Left lung (tissue), 10 donors: Measurements from ENCODE around the gene BRF1. TPM values are rescaled to one million over a fixed set of nuclear protein-coding genes. Genes with fewer than 3 reads are reported as not detected.
"Not testable (repeated sequence)": the region's sequence is repeated elsewhere in the genome, so short reads cannot be mapped to it uniquely, and the experiment has no call there.

Experiments
- ATAC-seq: fragments of 200-7000 bp; cut with Tn5 transposase; one replicate; pipeline ENCODE4 v1.9.1; 2020; ENCODE audit warnings: moderate library complexity
- DNase-seq, 4 donors: peaks; one replicate each; pipeline ENCODE4 v3.0.0-alpha.2; 2013 to 2020
- H3K27ac ChIP-seq, 2 donors: fragments of 200-600 bp; sonication (generic) in 1 of 2; one replicate each; pipeline versions ENCODE4 v1.5.0 to v1.8.0; 2020 to 2021
- H3K27me3 ChIP-seq, 2 donors: fragments of 200-600 bp; sonication (generic) in 1 of 2; one replicate each; pipeline versions ENCODE4 v1.5.0 to v1.8.0; 2020 to 2021
- H3K36me3 ChIP-seq, 2 donors: fragments of 200-600 bp; sonication (generic) in 1 of 2; one replicate each; pipeline versions ENCODE4 v1.5.0 to v1.8.0; 2020 to 2021
- H3K4me1 ChIP-seq, 2 donors: fragments of 200-600 bp; one replicate each; pipeline ENCODE4 v1.8.0; 2021
- H3K4me3 ChIP-seq, 2 donors: fragments of 200-600 bp; sonication (generic) in 1 of 2; one replicate each; pipeline versions ENCODE4 v1.5.0 to v1.8.0; 2020 to 2021; ENCODE audit warnings: mild to moderate bottlenecking in 1 of 2
- H3K9me3 ChIP-seq, 2 donors: fragments of 200-600 bp; sonication (generic) in 1 of 2; one replicate each; pipeline versions ENCODE4 v1.5.0 to v1.8.0; 2020 to 2021
- CTCF ChIP-seq, 2 donors: fragments of 200-600 bp; sonication (generic) in 1 of 2; IDR thresholded peaks; one replicate each; pipeline versions ENCODE4 v1.5.0 to v1.8.0; 2021; ENCODE audit warnings: antibody characterized with exemption in 2 of 2
- intact Hi-C, 2 donors: fragments of 100-400 bp; cut with DNase I; formaldehyde crosslinking; loops; one replicate each; pipeline versions ENCODE4 v1.11.2 to v1.14.2; 2022
- polyA plus RNA-seq, 6 donors: library from polyadenylated mRNA; unstranded; fragments of 120-200 nt; gene quantifications; one replicate each; pipeline ENCODE4 v1.2.1, GENCODE V29; 2013; ENCODE audit not compliant: insufficient read length in 6 of 6
- total RNA-seq, 2 donors: library from RNA; stranded (reverse); fragmentation: NEBNext Ultra II Directional; extraction: Animal tissue kit (Norgen Biotek cat#: 25700); gene quantifications; one replicate each; pipeline ENCODE4 v1.2.1, GENCODE V29; 2021
- donor health status: DM: no; HTN: yes; CAD: no.
- donor health status: DM: no; HTN: no; CAD: no.

Gene BRF1
- total and polyA plus RNA-seq, 8 donors = 32.7 to 45.1 (median 34.9) TPM

DNA sequence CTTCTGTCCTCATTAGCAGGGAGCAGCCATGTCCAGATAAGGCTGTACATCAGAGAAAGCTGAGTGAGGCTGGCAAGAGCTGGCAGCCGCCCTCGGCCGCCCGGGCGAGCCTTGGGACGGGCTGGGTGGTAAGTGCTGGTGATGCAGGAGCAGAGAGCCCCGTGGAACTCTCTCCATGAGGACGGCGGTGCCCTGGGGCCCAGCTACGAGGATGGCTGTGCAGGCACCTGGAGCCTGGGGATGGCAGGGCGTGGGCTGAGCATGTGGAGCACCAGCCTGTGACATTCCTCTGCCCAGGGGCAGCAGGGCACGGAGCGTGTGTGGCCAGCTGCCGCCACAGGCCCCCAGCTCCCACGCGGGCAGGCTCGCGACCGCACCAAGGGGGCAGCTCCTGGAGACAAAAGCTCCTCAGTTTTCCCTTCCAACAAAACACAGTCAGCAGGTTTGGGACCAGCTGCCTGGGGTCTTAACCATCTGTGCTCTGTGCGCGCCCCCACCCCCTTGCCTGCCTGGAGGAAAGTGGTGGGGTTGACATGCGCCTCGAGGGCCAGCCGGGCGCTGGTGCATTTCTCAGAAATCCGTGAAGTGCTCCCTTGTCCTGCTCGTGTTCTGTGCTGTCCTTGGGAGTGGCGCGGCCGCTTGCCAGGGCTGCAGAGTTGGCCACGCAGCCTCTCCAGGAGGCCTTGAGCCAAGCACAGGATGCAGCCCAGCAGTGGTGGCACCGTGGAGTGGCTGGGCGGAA is 35.1 kb upstream of the BRF1 start:
- no peaks in the 10 kb centered on the region for H3K36me3 ChIP-seq
- peak in 1 of 4 donors; percentile 67 for DNase-seq
- peaks cover 7 to 30% of the 10 kb centered on the region in 2 donors for H3K4me1 ChIP-seq
- ATAC-seq = no peak
- no peak for TF ChIP-seq CTCF (IDR thresholded peaks at IDR 0.05)
- intact Hi-C loops = no loop called here
- no peak overlapping the region for H3K27ac ChIP-seq
- no peaks in the 10 kb centered on the region for H3K27me3 ChIP-seq
- H3K4me3 ChIP-seq = no peak overlapping the region
- no peaks in the 10 kb centered on the region for H3K9me3 ChIP-seq

DNA sequence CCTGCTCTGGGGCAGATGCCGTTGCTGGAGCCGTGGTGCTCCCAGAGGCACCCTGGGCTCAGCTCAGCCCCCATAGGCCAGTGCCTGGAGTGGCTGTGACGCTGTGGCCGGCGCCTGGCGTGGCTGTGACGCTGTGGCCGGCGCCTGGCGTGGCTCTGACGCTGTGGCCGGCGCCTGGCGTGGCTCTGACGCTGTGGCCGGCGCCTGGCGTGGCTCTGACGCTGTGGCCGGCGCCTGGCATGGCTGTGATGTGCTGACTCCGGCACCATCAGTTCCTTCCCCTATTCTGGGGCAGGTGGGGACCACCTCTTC is 34.4 kb upstream of the BRF1 start:
- H3K4me1 ChIP-seq = peaks cover 13 to 32% of the 10 kb centered on the region in 2 donors
- ATAC-seq, DNase-seq, H3K36me3 ChIP-seq, H3K4me3 ChIP-seq, H3K27me3 ChIP-seq, H3K27ac ChIP-seq, H3K9me3 ChIP-seq, intact Hi-C loops: not testable (repeated sequence)

GRCh38 chr14:105334383-105335230 is 33.8 kb upstream of the BRF1 start:
- intact Hi-C loops = no loop called here
- Histone ChIP-seq H3K27ac (no peak overlapping the region), H3K36me3 (no peaks in the 10 kb centered on the region), H3K27me3 (no peaks in the 10 kb centered on the region), H3K9me3 (no peaks in the 10 kb centered on the region), H3K4me1 (peaks cover 13 to 36% of the 10 kb centered on the region in 2 donors), H3K4me3 (no peak overlapping the region)
- ATAC-seq (no peak), DNase-seq (peak in 1 of 4 donors; percentile 47)
- TF ChIP-seq CTCF (IDR thresholded peaks at IDR 0.05) = no peak

DNA sequence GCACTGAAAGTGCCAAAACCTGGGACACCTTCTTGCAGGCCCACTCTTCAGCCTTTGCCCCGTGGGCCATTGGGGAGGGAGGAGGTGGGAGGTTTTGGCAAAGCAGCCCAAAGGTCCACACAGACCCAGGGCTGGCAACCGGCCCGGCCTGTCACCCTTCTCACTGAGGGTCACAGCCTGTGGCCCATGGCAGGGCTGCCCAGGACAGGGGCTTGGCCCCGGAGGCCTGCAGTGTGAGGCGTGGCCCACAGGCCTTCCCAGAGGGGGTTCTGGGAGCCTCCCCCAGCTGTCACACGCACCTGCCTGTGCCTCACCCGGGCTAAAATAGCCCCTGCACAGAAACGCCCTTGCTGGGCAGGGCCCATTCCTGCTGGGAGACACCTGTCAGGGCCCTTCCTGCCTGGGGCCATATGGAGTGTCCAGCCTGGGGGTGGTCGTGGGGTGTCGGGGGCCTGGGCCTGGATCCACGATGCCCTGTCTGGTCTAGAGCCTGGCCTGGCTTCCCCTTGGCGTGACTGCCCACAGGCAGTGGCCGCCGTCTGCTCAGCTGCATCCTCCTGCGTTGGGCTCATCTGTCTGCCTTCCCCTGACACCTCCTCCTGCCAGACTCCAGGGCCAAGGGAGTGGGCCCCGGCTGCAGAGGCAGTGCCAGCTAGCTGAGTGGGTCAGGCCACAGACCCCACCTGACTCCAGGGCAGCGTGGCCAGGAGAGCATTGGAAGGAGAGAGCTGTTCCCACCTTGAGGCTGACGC is 33.0 kb upstream of the BRF1 start:
- intact Hi-C loops = no loop called here

More for the DNA sequence above, 33.0 kb upstream of the BRF1 start:
- DNase-seq (peak in 1 of 4 donors; percentile 67), ATAC-seq (no peak)
- TF ChIP-seq CTCF (IDR thresholded peaks at IDR 0.05) = no peak
- H3K4me1 ChIP-seq = peaks cover 13 to 44% of the 10 kb centered on the region in 2 donors
- H3K27me3 ChIP-seq = no peaks in the 10 kb centered on the region
- H3K27ac ChIP-seq = no peak overlapping the region
- H3K36me3 ChIP-seq = no peaks in the 10 kb centered on the region
- no peak overlapping the region for H3K4me3 ChIP-seq
- no peaks in the 10 kb centered on the region for H3K9me3 ChIP-seq
